ENCODE data around the gene TMED6. TPM values are rescaled to one million over a fixed set of nuclear protein-coding genes. Genes with fewer than 3 reads are reported as not detected.
"Not testable (repeated sequence)": the region's sequence is repeated elsewhere in the genome, so short reads cannot be mapped to it uniquely, and the experiment has no call there.

Gene TMED6
- total and polyA plus RNA-seq, 4 donors, result 0.84 to 1.1 TPM; not detected in 2

DNA sequence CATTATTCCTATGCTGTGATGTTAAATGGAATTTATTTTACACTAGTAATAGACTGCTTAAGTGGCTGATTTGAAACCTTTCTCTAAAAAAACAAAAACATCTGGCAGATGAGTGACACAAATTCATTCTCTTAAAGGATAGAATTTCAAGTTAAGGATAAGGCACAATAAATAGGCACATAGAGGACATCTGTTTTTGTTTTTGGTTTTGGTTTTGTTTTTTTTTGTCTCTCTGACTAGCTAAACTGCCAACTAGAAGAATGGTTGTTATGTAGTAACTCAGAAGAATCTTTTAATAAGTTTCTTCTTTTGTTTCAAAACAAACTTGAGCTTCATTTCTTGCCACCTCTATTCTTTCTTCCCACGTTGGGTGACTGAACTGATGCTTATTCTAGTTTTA, 45.6 kb downstream of the TMED6 start:
- intact Hi-C loops (cut with DNase I), result no loop called here
- Histone ChIP-seq H3K4me1 (ENCODE audit: control insufficient read depth in 1 of 2, insufficient read depth in 2 of 2, low read length in 2 of 2) (no peaks in the 10 kb centered on the region), H3K27ac (ENCODE audit: low read depth in 1 of 2, low read length in 2 of 2) (no peak overlapping the region), H3K36me3 (ENCODE audit: control insufficient read depth in 1 of 2, insufficient read depth in 2 of 2, low read length in 1 of 2) (peaks cover 0 to 5% of the 10 kb centered on the region in 2 donors), H3K27me3 (ENCODE audit: control insufficient read depth in 1 of 2, insufficient read depth in 2 of 2, low read length in 1 of 2) (no peaks in the 10 kb centered on the region), H3K4me3 (ENCODE audit: low read length in 2 of 2) (no peak overlapping the region), H3K9me3 (ENCODE audit: control insufficient read depth, low read length) (no peaks in the 10 kb centered on the region)
- ATAC-seq (ENCODE audit: low FRiP score), result no peak
- 64 to 71% methylated on average over 1 of the region's 1 CpG for WGBS, 2 donors
- DNase-seq, result no peak

DNA sequence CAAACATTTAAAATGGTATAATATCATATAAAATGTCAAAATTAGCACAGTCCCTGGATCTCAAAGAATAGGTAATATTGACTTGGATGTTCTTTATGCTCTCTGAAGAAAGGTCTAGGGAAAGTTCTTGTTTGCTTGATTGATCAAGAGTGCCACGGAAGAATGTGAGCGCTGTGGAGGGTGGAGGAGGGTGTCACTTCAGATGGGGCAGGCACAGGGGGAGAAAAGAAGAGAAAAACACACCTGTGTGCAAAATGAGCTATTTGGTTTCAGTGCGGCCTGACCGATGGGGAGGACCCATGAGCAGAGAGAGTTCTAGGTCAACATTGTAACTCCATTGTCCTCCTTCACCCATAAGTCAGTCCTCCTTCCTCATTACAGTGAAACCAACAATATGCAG, 49.3 kb downstream of the TMED6 start:
- intact Hi-C loops (cut with DNase I), result no loop called here
- no peaks in the 10 kb centered on the region for H3K27me3 ChIP-seq (ENCODE audit: control insufficient read depth in 1 of 2, insufficient read depth in 2 of 2, low read length in 1 of 2)
- DNase-seq, result no peak
- 91 to 95% methylated on average over 4 of the region's 4 CpGs for WGBS, 2 donors
- H3K9me3 ChIP-seq (ENCODE audit: control insufficient read depth, low read length), result no peaks in the 10 kb centered on the region
- H3K36me3 ChIP-seq (ENCODE audit: control insufficient read depth in 1 of 2, insufficient read depth in 2 of 2, low read length in 1 of 2), result peaks cover 0 to 7% of the 10 kb centered on the region in 2 donors
- no peak overlapping the region for H3K4me3 ChIP-seq (ENCODE audit: low read length in 2 of 2)
- no peak overlapping the region for H3K27ac ChIP-seq (ENCODE audit: low read depth in 1 of 2, low read length in 2 of 2)
- no peaks in the 10 kb centered on the region for H3K4me1 ChIP-seq (ENCODE audit: control insufficient read depth in 1 of 2, insufficient read depth in 2 of 2, low read length in 2 of 2)
- no peak for ATAC-seq (ENCODE audit: low FRiP score)

DNA sequence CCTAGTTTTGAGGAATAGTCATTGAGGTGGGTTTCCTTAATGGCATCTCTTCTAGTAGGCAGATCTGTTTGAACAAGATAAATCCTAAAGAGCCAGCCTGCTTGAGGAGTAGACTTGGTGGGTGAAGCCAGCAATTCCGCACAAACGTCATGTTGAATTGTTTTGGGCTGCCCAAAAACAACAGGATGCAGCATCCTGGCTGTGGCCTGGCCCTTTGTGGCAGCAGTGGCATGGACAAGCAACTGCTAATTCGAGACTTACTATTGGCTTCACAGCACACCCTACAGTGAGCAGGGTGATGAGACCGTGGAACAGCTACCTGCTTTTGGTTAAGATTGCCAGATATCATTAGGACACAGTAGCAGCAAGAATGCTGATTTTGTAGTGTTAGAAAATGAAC, 49.7 kb downstream of the TMED6 start:
- DNase-seq, result peak in 1 of 2 donors; percentile 51
- H3K4me1 ChIP-seq (ENCODE audit: control insufficient read depth in 1 of 2, insufficient read depth in 2 of 2, low read length in 2 of 2), result no peaks in the 10 kb centered on the region
- intact Hi-C loops (cut with DNase I), result no loop called here
- 66 to 82% methylated on average over 4 of the region's 4 CpGs for WGBS, 2 donors
- H3K9me3 ChIP-seq (ENCODE audit: control insufficient read depth, low read length), result no peaks in the 10 kb centered on the region
- no peak overlapping the region for H3K27ac ChIP-seq (ENCODE audit: low read depth in 1 of 2, low read length in 2 of 2)
- H3K27me3 ChIP-seq (ENCODE audit: control insufficient read depth in 1 of 2, insufficient read depth in 2 of 2, low read length in 1 of 2), result no peaks in the 10 kb centered on the region
- ATAC-seq (ENCODE audit: low FRiP score), result no peak
- H3K4me3 ChIP-seq (ENCODE audit: low read length in 2 of 2), result no peak overlapping the region
- H3K36me3 ChIP-seq (ENCODE audit: control insufficient read depth in 1 of 2, insufficient read depth in 2 of 2, low read length in 1 of 2), result peaks cover 0 to 7% of the 10 kb centered on the region in 2 donors

DNA sequence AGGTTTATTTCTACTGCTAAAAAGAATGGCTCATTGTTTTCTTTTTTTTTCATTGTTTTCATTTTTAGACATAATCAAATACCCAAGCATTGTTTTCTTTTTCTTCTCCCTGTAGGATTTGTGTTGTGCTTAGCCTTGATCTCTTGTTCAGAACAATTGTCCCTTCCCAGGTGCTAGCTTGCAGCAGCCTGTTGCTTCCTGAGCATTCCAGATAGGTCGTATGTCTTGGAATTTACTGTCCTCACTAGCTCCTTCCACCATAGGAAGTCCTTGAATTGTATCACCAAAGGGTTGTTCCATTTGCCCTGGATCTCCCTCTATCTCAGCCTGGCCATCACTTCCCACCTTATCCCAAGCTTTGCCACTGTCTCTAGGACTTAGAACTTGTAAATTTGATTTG, 50.4 kb downstream of the TMED6 start:
- Histone ChIP-seq H3K36me3 (ENCODE audit: control insufficient read depth in 1 of 2, insufficient read depth in 2 of 2, low read length in 1 of 2) (peaks cover 0 to 7% of the 10 kb centered on the region in 2 donors), H3K4me3 (ENCODE audit: low read length in 2 of 2) (no peak overlapping the region), H3K27me3 (ENCODE audit: control insufficient read depth in 1 of 2, insufficient read depth in 2 of 2, low read length in 1 of 2) (no peaks in the 10 kb centered on the region), H3K27ac (ENCODE audit: low read depth in 1 of 2, low read length in 2 of 2) (no peak overlapping the region), H3K9me3 (ENCODE audit: control insufficient read depth, low read length) (no peaks in the 10 kb centered on the region), H3K4me1 (ENCODE audit: control insufficient read depth in 1 of 2, insufficient read depth in 2 of 2, low read length in 2 of 2) (no peaks in the 10 kb centered on the region)
- ATAC-seq (ENCODE audit: low FRiP score), result no peak
- WGBS, 2 donors, result 47 to 53% methylated on average over 1 of the region's 1 CpG
- DNase-seq, result no peak
- intact Hi-C loops (cut with DNase I), result no loop called here

DNA sequence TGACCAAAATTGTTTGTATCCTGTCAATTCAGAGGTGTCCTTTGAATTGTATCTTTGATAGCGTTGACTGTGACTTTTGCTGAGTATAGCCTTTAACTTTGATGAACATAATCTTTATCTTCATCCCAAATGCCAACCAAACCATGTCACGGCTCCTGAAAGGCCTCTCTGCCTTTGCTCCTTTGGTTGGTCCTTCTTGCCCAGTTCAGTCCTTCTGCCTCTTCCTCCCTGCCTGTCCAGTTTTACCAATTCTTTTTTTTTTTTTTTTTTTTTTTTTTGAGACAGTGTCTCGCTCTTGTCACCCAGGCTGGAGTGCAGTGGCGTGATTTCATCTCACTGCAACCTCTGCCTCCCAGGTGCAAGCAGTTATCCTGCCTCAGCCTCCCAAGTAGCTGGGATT, 53.3 kb downstream of the TMED6 start:
- Histone ChIP-seq H3K4me3 (ENCODE audit: low read length in 2 of 2) (no peak overlapping the region), H3K27ac (ENCODE audit: low read depth in 1 of 2, low read length in 2 of 2) (no peak overlapping the region), H3K27me3 (ENCODE audit: control insufficient read depth in 1 of 2, insufficient read depth in 2 of 2, low read length in 1 of 2) (no peaks in the 10 kb centered on the region), H3K4me1 (ENCODE audit: control insufficient read depth in 1 of 2, insufficient read depth in 2 of 2, low read length in 2 of 2) (no peaks in the 10 kb centered on the region), H3K9me3 (ENCODE audit: control insufficient read depth, low read length) (no peaks in the 10 kb centered on the region), H3K36me3 (ENCODE audit: control insufficient read depth in 1 of 2, insufficient read depth in 2 of 2, low read length in 1 of 2) (peaks cover 0 to 7% of the 10 kb centered on the region in 2 donors)
- intact Hi-C loops (cut with DNase I), result no loop called here
- WGBS, 2 donors, result 94 to 99% methylated on average over 4 of the region's 4 CpGs
- no peak for ATAC-seq (ENCODE audit: low FRiP score)
- DNase-seq, result no peak

DNA sequence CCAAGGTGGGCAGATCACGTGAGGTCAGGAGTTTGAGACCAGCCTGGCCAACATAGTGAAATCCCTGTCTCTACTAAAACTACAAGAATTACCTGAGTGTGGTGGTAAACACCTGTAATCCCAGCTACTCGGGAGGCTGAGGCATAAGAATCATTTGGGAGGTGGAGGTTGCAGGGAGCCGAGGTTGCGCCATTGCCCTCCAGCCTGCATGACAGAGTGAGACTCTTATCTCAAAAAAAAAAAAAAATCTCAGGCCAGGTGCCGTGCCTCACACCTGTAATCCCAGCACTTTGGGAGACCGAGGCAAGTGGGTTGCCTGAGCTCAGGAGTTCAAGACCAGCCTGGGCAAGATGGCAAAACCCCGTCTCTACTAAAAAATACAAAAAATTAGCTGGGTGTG, 54.8 kb downstream of the TMED6 start:
- H3K27me3 ChIP-seq (ENCODE audit: control insufficient read depth in 1 of 2, insufficient read depth in 2 of 2, low read length in 1 of 2); H3K9me3 ChIP-seq (ENCODE audit: control insufficient read depth, low read length); intact Hi-C loops (cut with DNase I); H3K4me3 ChIP-seq (ENCODE audit: low read length in 2 of 2); H3K4me1 ChIP-seq (ENCODE audit: control insufficient read depth in 1 of 2, insufficient read depth in 2 of 2, low read length in 2 of 2); H3K36me3 ChIP-seq (ENCODE audit: control insufficient read depth in 1 of 2, insufficient read depth in 2 of 2, low read length in 1 of 2); ATAC-seq (ENCODE audit: low FRiP score); DNase-seq; H3K27ac ChIP-seq (ENCODE audit: low read depth in 1 of 2, low read length in 2 of 2): not testable (repeated sequence)
- WGBS, 2 donors, result 97 to 99% methylated on average over 7 of the region's 7 CpGs

DNA sequence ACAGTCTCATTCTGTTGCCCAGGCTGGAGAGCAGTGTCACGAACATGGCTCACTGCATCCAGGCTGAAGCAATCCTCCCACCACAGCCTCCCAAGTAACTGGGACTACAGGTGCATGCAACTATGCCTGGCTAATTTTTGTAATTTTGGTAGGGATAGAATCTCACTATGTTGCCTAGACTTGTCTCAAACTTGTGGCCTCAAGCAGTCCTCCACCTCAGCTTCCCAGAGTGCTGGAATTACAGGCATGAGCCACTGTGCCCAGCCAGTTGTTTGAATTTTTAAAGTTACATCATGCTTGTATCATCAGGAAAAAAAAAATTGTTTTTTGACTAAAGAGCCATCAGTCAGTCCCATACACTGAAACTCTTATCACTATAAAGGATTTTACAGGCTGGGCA, 57.5 kb downstream of the TMED6 start:
- intact Hi-C loops (cut with DNase I), result no loop called here

DNA sequence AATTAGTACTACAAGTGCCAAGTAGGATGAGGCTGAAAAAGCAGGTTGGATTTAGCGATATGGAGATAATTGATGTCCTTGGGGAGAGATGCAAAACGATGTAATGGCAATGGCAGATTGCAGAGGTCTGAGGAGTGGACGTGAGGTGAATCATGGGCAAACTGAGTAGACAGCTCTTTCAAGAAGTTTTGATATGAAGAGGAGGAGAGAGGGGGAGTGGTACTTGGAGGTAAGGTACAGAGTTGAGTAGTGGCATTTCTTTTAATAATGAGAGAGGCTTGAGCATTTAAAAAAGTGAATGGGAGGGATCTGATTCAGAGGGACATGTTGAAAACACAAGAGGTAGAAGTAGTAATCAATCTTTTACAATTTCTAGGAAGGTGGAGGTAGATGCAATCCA, 58.2 kb downstream of the TMED6 start:
- Histone ChIP-seq H3K27me3 (ENCODE audit: control insufficient read depth in 1 of 2, insufficient read depth in 2 of 2, low read length in 1 of 2) (no peaks in the 10 kb centered on the region), H3K27ac (ENCODE audit: low read depth in 1 of 2, low read length in 2 of 2) (no peak overlapping the region), H3K9me3 (ENCODE audit: control insufficient read depth, low read length) (no peaks in the 10 kb centered on the region), H3K4me3 (ENCODE audit: low read length in 2 of 2) (no peak overlapping the region), H3K36me3 (ENCODE audit: control insufficient read depth in 1 of 2, insufficient read depth in 2 of 2, low read length in 1 of 2) (no peaks in the 10 kb centered on the region), H3K4me1 (ENCODE audit: control insufficient read depth in 1 of 2, insufficient read depth in 2 of 2, low read length in 2 of 2) (no peaks in the 10 kb centered on the region)
- intact Hi-C loops (cut with DNase I), result no loop called here
- ATAC-seq (ENCODE audit: low FRiP score) (no peak), DNase-seq (no peak)
- WGBS, 2 donors, result 75 to 80% methylated on average over 3 of the region's 3 CpGs

More for the DNA sequence above, 57.5 kb downstream of the TMED6 start:
- Histone ChIP-seq H3K4me1 (ENCODE audit: control insufficient read depth in 1 of 2, insufficient read depth in 2 of 2, low read length in 2 of 2) (no peaks in the 10 kb centered on the region), H3K27ac (ENCODE audit: low read depth in 1 of 2, low read length in 2 of 2) (no peak overlapping the region), H3K4me3 (ENCODE audit: low read length in 2 of 2) (no peak overlapping the region), H3K27me3 (ENCODE audit: control insufficient read depth in 1 of 2, insufficient read depth in 2 of 2, low read length in 1 of 2) (no peaks in the 10 kb centered on the region), H3K36me3 (ENCODE audit: control insufficient read depth in 1 of 2, insufficient read depth in 2 of 2, low read length in 1 of 2) (peaks cover 0 to 1% of the 10 kb centered on the region in 2 donors), H3K9me3 (ENCODE audit: control insufficient read depth, low read length) (no peaks in the 10 kb centered on the region)
- ATAC-seq (ENCODE audit: low FRiP score), result no peak
- WGBS, 2 donors, result 86 to 95% methylated on average over 1 of the region's 1 CpG
- no peak for DNase-seq

Measured in aorta (tissue), 5 donors.